ENCODE data around the gene ABCD4.

- TF ChIP-seq, protein P1, sequence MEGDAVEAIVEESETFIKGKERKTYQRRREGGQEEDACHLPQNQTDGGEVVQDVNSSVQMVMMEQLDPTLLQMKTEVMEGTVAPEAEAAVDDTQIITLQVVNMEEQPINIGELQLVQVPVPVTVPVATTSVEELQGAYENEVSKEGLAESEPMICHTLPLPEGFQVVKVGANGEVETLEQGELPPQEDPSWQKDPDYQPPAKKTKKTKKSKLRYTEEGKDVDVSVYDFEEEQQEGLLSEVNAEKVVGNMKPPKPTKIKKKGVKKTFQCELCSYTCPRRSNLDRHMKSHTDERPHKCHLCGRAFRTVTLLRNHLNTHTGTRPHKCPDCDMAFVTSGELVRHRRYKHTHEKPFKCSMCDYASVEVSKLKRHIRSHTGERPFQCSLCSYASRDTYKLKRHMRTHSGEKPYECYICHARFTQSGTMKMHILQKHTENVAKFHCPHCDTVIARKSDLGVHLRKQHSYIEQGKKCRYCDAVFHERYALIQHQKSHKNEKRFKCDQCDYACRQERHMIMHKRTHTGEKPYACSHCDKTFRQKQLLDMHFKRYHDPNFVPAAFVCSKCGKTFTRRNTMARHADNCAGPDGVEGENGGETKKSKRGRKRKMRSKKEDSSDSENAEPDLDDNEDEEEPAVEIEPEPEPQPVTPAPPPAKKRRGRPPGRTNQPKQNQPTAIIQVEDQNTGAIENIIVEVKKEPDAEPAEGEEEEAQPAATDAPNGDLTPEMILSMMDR (conservative IDR thresholded peaks at IDR 0.05 in 1 of 2, IDR thresholded peaks at IDR 0.05 in 1 of 2; ENCODE audit: extremely low read depth in 1 of 2, insufficient read depth in 1 of 2, low read depth in 1 of 2, low read length in 2 of 2): no peak
- TF ChIP-seq EZH2 (IDR thresholded peaks at IDR 0.05; ENCODE audit: borderline replicate concordance, low read length): no peak
Measured at GRCh38 chr14:74242780-74243042, 60.0 kb downstream of the ABCD4 start.

All from mammary epithelial cell (primary cell).